Skeletal muscle tissue (tissue), 4 donors: Measurements from ENCODE around the gene GCNT4. TPM values are rescaled to one million over a fixed set of nuclear protein-coding genes. Genes with fewer than 3 reads are reported as not detected.
"Not testable (repeated sequence)": the region's sequence is repeated elsewhere in the genome, so short reads cannot be mapped to it uniquely, and the experiment has no call there.

Experiments used
- H3K27ac ChIP-seq: one replicate; pipeline ENCODE4 v1.7.0; 2013; ENCODE audit warnings: mild to moderate bottlenecking, low read depth, low read length, inconsistent platforms
- H3K27me3 ChIP-seq, 3 donors: one replicate each; pipeline ENCODE4 v1.7.0; 2013; ENCODE audit warnings: low read length in 3 of 3; ENCODE audit not compliant: control insufficient read depth in 3 of 3, insufficient read depth in 3 of 3
- H3K36me3 ChIP-seq, 3 donors: one replicate each; pipeline ENCODE4 v1.7.0; 2013; ENCODE audit warnings: low read length in 3 of 3; ENCODE audit not compliant: control insufficient read depth in 3 of 3, insufficient read depth in 3 of 3
- H3K4me1 ChIP-seq, 3 donors: one replicate each; pipeline ENCODE4 v1.7.0; 2013; ENCODE audit warnings: low read length in 3 of 3, mild to moderate bottlenecking in 3 of 3; ENCODE audit not compliant: control insufficient read depth in 3 of 3, insufficient read depth in 3 of 3
- H3K4me3 ChIP-seq, 3 donors: one replicate each; pipeline ENCODE4 v1.7.0; 2013; ENCODE audit warnings: low read length in 3 of 3
- H3K9ac ChIP-seq, 3 donors: one replicate each; pipeline ENCODE4 v1.7.0; 2013; ENCODE audit warnings: low read length in 3 of 3, mild to moderate bottlenecking in 3 of 3, moderate library complexity in 2 of 3, low read depth in 1 of 3
- H3K9me3 ChIP-seq, 3 donors: one replicate each; pipeline ENCODE4 v1.7.0; 2013; ENCODE audit warnings: low read length in 3 of 3; ENCODE audit not compliant: control insufficient read depth in 3 of 3
- total RNA-seq: library from RNA; depleted of rRNA; stranded (reverse); fragments of >200 nt; gene quantifications from one replicate; pipeline ENCODE4 v1.2.3, GENCODE V29; 2014
- donor health status: Osteomylitis.

Gene GCNT4, protein sequence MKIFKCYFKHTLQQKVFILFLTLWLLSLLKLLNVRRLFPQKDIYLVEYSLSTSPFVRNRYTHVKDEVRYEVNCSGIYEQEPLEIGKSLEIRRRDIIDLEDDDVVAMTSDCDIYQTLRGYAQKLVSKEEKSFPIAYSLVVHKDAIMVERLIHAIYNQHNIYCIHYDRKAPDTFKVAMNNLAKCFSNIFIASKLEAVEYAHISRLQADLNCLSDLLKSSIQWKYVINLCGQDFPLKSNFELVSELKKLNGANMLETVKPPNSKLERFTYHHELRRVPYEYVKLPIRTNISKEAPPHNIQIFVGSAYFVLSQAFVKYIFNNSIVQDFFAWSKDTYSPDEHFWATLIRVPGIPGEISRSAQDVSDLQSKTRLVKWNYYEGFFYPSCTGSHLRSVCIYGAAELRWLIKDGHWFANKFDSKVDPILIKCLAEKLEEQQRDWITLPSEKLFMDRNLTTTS
- under 0.01 TPM for total RNA-seq

DNA sequence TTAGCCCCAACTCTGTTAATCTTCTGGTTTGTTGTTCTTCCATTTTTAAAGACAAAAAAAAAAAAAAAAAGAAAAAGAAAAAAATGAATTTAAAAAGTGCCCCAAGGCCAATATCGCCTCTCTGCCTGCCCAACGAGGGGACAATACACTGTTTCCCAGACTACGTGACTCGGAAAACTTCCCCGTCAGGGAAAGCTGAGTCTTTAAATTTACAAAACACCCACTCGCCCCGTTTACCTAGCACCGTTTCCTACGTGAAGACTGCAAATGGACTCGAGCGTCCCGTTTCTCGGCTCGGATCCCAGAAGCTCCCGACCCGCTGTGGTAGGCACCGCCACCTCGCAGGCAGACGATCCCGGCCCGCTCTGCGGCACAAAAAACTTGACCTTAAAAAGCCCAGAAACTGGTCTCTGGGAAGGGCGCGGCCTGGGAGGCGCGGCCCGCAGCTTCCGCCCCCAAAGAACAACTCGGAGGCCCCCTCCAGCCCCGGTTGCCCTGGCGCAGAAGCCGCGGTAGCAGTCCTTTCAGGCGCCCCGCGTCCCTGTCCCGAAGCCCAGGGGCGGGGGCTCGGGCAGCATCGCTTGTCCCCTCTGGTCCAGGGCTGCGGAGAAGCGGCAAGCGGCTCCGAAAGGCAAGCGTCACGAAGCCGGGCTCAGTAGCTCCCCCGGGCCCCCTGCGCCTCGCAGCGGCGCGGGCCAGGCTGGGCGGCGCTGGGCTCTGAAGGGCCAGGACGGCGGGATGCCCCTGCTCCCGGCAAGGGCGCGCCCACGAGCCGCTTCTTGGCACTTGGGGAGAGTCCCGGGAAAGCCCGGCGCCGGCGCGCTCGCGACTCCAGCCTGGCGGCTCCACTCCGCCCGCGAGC, at the start of gene GCNT4:
Gene GCNT4 (minus strand): TSS at position 367 of the 862 bp plus-strand sequence. CDS start 22,521 bp downstream, outside the sequence.
- Histone ChIP-seq H3K4me3 (peak within 1 kb of the TSS; percentile 77 to 90 (median 88)), H3K9ac (peak within 1 kb of the TSS; percentile 77 to 87 (median 84)), H3K9me3 (no peaks in the 10 kb centered on the region), H3K4me1 (peaks cover 13 to 29% (median 14%) of the 10 kb centered on the region in 3 donors), H3K27me3 (no peaks in the 10 kb centered on the region), H3K27ac (peak within 1 kb of the TSS; percentile 81), H3K36me3 (no peaks in the 10 kb centered on the region)

DNA sequence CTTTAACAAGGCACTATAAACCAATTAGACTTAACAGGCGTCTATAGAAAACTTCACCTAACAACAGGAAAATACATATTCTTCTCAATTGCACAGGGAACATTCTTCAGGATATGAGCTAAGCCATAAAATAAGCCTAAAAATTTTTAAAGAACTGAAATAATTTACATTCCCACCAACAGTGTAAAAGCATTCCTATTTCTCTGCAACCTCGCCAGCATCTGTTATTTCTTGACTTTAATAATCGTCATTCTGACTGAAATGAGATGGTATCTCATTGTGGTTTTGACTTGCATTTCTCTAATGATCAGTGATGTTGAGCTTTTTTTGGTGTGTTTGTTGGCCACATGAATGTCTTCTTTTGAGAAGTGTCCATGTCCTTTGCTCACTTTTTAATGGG, 43.6 kb upstream of the GCNT4 start:
- H3K36me3 ChIP-seq, H3K27ac ChIP-seq, H3K9ac ChIP-seq, H3K4me3 ChIP-seq, H3K4me1 ChIP-seq, H3K9me3 ChIP-seq, H3K27me3 ChIP-seq: not testable (repeated sequence)

DNA sequence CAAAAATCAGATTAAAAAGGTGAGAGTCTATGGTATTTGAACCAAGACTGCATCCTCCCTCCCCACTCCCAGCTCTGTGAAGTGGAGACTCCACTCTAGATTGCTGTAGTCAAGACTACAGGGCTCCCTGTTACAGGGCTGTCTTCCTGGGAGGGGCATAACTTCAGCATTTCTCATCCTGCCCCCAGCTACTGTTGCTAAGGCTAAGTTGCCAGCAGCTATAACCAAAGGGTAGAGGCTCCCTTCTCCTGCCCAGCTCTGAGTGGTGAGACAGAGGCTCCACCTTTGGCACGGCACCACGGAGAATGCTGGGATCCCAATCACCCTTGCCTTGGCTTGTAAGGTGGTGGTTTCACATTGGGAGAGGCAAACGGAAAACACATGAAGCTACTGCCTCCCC, 39.2 kb upstream of the GCNT4 start:
- no peaks in the 10 kb centered on the region for H3K4me1 ChIP-seq
- H3K9me3 ChIP-seq = no peaks in the 10 kb centered on the region
- no peak overlapping the region for H3K4me3 ChIP-seq
- no peak overlapping the region for H3K9ac ChIP-seq
- H3K36me3 ChIP-seq = no peaks in the 10 kb centered on the region
- no peak overlapping the region for H3K27ac ChIP-seq
- no peaks in the 10 kb centered on the region for H3K27me3 ChIP-seq

DNA sequence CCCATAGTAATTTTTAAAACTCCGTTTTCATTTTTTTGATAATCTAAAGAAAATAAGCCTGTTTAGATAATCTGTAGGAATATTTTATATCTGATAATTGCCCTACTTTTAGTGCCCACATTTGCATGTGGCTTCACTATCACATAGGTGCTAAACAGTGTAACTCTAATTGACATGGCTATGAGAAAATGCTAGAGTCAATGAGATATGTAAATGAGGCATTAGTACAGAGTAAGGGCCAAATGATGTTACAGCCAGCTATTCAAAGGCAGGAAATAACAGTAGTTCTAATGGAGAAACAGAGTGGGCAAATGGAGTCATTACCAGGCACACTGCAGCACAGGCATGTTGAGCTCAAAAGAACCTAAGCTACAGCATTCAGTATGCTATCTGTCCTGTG, 37.3 kb upstream of the GCNT4 start:
- Histone ChIP-seq H3K4me3 (no peak overlapping the region), H3K27ac (no peak overlapping the region), H3K27me3 (no peaks in the 10 kb centered on the region), H3K9me3 (no peaks in the 10 kb centered on the region), H3K9ac (no peak overlapping the region), H3K36me3 (no peaks in the 10 kb centered on the region), H3K4me1 (no peaks in the 10 kb centered on the region)

DNA sequence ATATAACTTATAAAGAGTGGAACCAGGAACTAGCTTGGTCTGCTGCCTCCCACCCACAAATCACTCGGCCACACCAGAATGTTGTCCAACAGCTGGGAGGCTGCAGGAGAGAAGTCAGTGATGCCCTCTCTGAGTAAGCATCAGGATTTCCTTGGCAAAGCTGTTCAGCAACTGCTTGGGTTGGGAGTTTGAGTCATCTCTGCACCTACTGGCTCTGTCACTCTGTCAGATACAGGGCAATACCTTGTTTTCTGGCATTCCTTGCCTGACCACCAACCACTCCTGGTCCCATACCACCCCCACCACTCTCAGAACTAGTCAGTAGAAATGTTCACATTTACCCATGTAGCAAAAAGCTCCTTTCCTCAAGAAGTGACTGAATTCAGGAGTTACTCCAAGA, 36.8 kb upstream of the GCNT4 start:
- H3K9me3 ChIP-seq = no peaks in the 10 kb centered on the region
- H3K4me1 ChIP-seq = no peaks in the 10 kb centered on the region
- no peak overlapping the region for H3K9ac ChIP-seq
- no peaks in the 10 kb centered on the region for H3K36me3 ChIP-seq
- no peaks in the 10 kb centered on the region for H3K27me3 ChIP-seq
- H3K27ac ChIP-seq = no peak overlapping the region
- no peak overlapping the region for H3K4me3 ChIP-seq

DNA sequence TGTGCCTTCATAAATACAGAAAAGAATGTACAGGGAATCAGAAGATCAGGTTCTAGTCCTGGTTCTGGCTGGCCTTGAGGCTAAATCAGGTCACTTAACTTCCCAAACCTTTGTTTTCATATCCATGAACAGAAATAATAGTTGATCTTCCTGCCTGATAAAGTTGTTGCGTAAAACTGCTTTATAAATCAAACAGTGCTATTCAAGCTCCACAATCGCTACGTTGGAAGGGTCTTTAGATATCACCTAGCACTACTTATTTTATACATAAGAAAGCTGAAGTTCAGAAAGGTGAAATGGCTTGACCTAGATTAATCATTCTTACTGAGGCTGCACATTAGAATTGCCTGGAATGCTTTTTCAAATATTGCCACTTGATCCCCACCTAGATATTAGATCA, 36.3 kb upstream of the GCNT4 start:
- no peak overlapping the region for H3K27ac ChIP-seq
- no peak overlapping the region for H3K9ac ChIP-seq
- no peaks in the 10 kb centered on the region for H3K36me3 ChIP-seq
- no peaks in the 10 kb centered on the region for H3K27me3 ChIP-seq
- no peaks in the 10 kb centered on the region for H3K9me3 ChIP-seq
- H3K4me1 ChIP-seq = no peaks in the 10 kb centered on the region
- no peak overlapping the region for H3K4me3 ChIP-seq

DNA sequence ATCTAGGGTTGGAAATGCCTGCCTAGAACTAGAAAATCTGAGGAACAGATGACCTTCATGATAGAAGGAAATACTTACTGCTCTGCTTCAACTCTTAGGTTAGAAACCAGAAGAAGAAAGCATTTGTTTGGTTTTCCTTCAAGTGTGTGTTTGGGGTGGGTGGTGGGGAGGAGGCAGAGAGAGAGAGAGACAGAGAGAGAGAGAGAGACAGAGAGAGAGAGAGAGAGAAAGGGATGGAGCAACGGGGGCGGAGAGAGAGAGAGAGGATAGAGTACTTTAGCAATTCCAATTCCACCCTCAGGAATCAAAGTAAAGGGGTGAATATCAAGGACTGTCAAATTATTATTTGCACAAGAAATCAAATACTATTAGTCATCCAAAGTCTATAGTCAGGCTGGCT, 29.2 kb upstream of the GCNT4 start:
- no peak overlapping the region for H3K4me3 ChIP-seq
- H3K36me3 ChIP-seq = no peaks in the 10 kb centered on the region
- H3K27ac ChIP-seq = no peak overlapping the region
- no peaks in the 10 kb centered on the region for H3K27me3 ChIP-seq
- no peaks in the 10 kb centered on the region for H3K4me1 ChIP-seq
- no peaks in the 10 kb centered on the region for H3K9me3 ChIP-seq
- H3K9ac ChIP-seq = no peak overlapping the region

DNA sequence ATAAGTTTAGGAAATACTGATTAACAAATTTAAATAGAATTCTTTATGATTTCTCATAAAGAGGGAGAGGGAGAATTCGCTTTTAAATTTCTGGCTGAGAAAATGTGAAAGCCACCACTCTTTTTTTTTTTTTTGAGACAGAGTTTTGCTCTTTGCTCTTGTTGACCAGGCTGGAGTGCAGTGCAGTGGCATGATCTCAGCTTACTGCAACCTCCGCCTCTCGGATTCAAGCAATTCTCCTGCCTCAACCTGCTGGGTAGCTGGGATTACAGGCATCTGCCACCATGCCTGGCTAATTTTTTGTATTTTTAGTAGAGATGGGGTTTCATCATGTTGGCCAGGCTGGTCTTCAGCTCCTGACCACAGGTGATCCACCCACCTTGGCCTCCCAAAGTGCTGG, 27.0 kb upstream of the GCNT4 start:
- not testable (repeated sequence) for H3K9ac ChIP-seq, H3K27ac ChIP-seq, H3K4me3 ChIP-seq, H3K4me1 ChIP-seq, H3K9me3 ChIP-seq, H3K27me3 ChIP-seq, H3K36me3 ChIP-seq

DNA sequence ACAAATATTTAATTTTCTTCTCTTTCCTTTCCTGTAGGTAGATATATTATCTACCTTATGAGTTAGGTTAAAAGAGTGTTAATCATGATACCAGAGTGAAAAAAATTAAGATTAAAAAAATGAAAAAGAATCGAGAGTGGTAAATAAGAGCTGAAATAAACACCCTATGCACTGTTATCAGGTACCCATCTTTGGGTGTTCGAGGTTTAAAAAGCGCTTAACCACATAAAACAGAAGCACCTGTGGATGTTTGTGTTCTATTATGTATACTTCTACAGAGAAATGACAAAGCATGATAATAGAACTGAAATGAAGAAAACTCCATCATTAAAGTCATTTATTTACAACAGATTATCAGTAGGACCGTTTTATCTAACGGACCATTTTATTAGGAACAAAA, 25.7 kb upstream of the GCNT4 start:
- no peak overlapping the region for H3K9ac ChIP-seq
- H3K36me3 ChIP-seq = no peaks in the 10 kb centered on the region
- no peak overlapping the region for H3K4me3 ChIP-seq
- no peaks in the 10 kb centered on the region for H3K4me1 ChIP-seq
- no peaks in the 10 kb centered on the region for H3K27me3 ChIP-seq
- H3K9me3 ChIP-seq = no peaks in the 10 kb centered on the region
- H3K27ac ChIP-seq = no peak overlapping the region

DNA sequence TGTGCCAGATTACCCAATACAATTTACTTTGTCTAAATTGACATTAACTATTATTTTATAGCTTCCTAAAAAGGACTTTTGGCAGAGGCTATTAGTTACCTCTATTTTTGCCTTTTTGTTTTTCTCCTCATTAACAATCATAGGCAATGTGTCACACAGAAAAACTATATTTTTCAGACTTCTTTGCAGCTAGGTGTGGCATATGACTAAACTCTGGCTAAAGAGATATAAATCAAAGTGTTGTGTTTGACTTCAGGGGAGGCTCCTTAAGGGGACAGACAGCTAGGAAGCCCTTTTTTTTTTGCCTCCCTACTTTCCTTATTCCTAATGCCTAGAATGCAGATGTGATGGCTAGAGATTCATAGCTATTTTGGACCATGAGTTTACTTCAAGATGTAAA, 19.7 kb upstream of the GCNT4 start:
- Histone ChIP-seq H3K4me3 (no peak overlapping the region), H3K27me3 (no peaks in the 10 kb centered on the region), H3K9ac (no peak overlapping the region), H3K4me1 (no peaks in the 10 kb centered on the region), H3K9me3 (no peaks in the 10 kb centered on the region), H3K27ac (no peak overlapping the region), H3K36me3 (no peaks in the 10 kb centered on the region)
